WTC11 (cell line): ENCODE data around the gene ARSA. TPM values are rescaled to one million over a fixed set of nuclear protein-coding genes. Genes with fewer than 3 reads are reported as not detected.

Source experiments
- ATAC-seq: fragments of 200-7000 bp; cut with Tn5 transposase; 2 replicates; pipeline ENCODE4 v1.10.0; 2021; ENCODE audit warnings: mild to moderate bottlenecking, moderate library complexity
- CTCF ChIA-PET: fragments of 300-600 bp; sonication (Branson Sonifier 250); formaldehyde crosslinking; loops from one replicate; lab custom pipeline; 2021; ENCODE audit warnings: antibody characterized with exemption; lab: Charles Lee
- POLR2A ChIA-PET: fragments of 350-600 bp; sonication (Branson Sonifier 250); formaldehyde crosslinking; loops from one replicate; lab custom pipeline; 2021; ENCODE audit warnings: antibody characterized with exemption; lab: Charles Lee
- DNase-seq: peaks from one replicate; pipeline ENCODE4 v3.0.0; 2021; ENCODE audit warnings: low spot score
- H3K27ac Mint-ChIP-seq: 2 replicates; pipeline ENCODE4 v1.8.0; 2021; ENCODE audit warnings: mixed read lengths
- H3K27me3 Mint-ChIP-seq: 2 replicates; pipeline ENCODE4 v1.8.0; 2021; ENCODE audit warnings: low read depth, mild to moderate bottlenecking, moderate library complexity, mixed read lengths
- H3K36me3 Mint-ChIP-seq: 2 replicates; pipeline ENCODE4 v1.8.0; 2021; ENCODE audit warnings: mixed read lengths
- H3K4me1 Mint-ChIP-seq: 2 replicates; pipeline ENCODE4 v1.8.0; 2022; ENCODE audit warnings: mixed read lengths
- H3K4me3 Mint-ChIP-seq: 2 replicates; pipeline ENCODE4 v1.8.0; 2021; ENCODE audit warnings: mild to moderate bottlenecking, moderate library complexity, mixed read lengths
- H3K9me3 Mint-ChIP-seq: 2 replicates; pipeline ENCODE4 v1.8.0; 2021; ENCODE audit warnings: mixed read lengths
- AFF4 ChIP-seq: sonication (generic); formaldehyde crosslinking; IDR thresholded peaks from 2 replicates; pipeline ENCODE4 v1.8.1; 2023; ENCODE audit warnings: mild to moderate bottlenecking, missing genetic modification reagents, borderline replicate concordance
- ATF1 ChIP-seq: sonication (generic); formaldehyde crosslinking; IDR thresholded peaks from 2 replicates; pipeline ENCODE4 v1.8.1; 2023; ENCODE audit warnings: mild to moderate bottlenecking, moderate library complexity, missing genetic modification reagents
- ATF6 ChIP-seq: sonication (generic); formaldehyde crosslinking; IDR thresholded peaks from 2 replicates; pipeline ENCODE4 v1.8.1; 2023; ENCODE audit warnings: mild to moderate bottlenecking, missing genetic modification reagents
- CTCF ChIP-seq: fragments of 200-600 bp; IDR thresholded peaks from 2 replicates; pipeline ENCODE4 v1.8.0; 2022; ENCODE audit warnings: antibody characterized with exemption
- E2F5 ChIP-seq: sonication (generic); formaldehyde crosslinking; IDR thresholded peaks from 2 replicates; pipeline ENCODE4 v1.8.1; 2022; ENCODE audit warnings: mild to moderate bottlenecking, moderate library complexity, missing genetic modification reagents
- ELF4 ChIP-seq: sonication (generic); formaldehyde crosslinking; IDR thresholded peaks from 2 replicates; pipeline ENCODE4 v1.8.1; 2022; ENCODE audit warnings: low read depth, mild to moderate bottlenecking, moderate library complexity, missing genetic modification reagents
- EMX1 ChIP-seq: fragments of 250-450 bp; sonication (Bioruptor Pico); IDR thresholded peaks from 2 replicates; pipeline ENCODE4 v1.8.0; 2021; ENCODE audit warnings: mild to moderate bottlenecking
- GABPB1 ChIP-seq: sonication (generic); formaldehyde crosslinking; IDR thresholded peaks from 2 replicates; pipeline ENCODE4 v1.8.1; 2023; ENCODE audit warnings: mild to moderate bottlenecking, missing genetic modification reagents
- GTF2I ChIP-seq: fragments of 250-450 bp; sonication (Bioruptor Pico); conservative IDR thresholded peaks from 2 replicates; pipeline ENCODE4 v1.4.0; 2021; ENCODE audit warnings: mild to moderate bottlenecking
- HMGA2 ChIP-seq: fragments of 250-450 bp; sonication (Bioruptor Pico); IDR thresholded peaks from 2 replicates; pipeline ENCODE4 v1.4.0; 2021; ENCODE audit warnings: mild to moderate bottlenecking, moderate library complexity
- IRF1 ChIP-seq: sonication (generic); formaldehyde crosslinking; IDR thresholded peaks from 2 replicates; pipeline ENCODE4 v1.8.0; 2023; ENCODE audit warnings: missing genetic modification reagents
- IRF2 ChIP-seq: sonication (generic); formaldehyde crosslinking; IDR thresholded peaks from 2 replicates; pipeline ENCODE4 v1.8.0; 2022; ENCODE audit warnings: low read depth, missing genetic modification reagents, borderline replicate concordance
- JAZF1 ChIP-seq: fragments of 250-450 bp; sonication (Bioruptor Pico); IDR thresholded peaks from 2 replicates; pipeline ENCODE4 v1.9.0; 2021; ENCODE audit warnings: moderate library complexity, mild to moderate bottlenecking, inconsistent platforms
- JUN ChIP-seq: sonication (generic); formaldehyde crosslinking; IDR thresholded peaks from 2 replicates; pipeline ENCODE4 v1.8.0; 2023; ENCODE audit warnings: mild to moderate bottlenecking, missing genetic modification reagents
- KAT7 ChIP-seq: sonication (generic); formaldehyde crosslinking; IDR thresholded peaks from 2 replicates; pipeline ENCODE4 v1.8.1; 2023; ENCODE audit warnings: missing genetic modification reagents, mild to moderate bottlenecking, borderline replicate concordance
- MAX ChIP-seq: sonication (generic); formaldehyde crosslinking; IDR thresholded peaks from 2 replicates; pipeline ENCODE4 v1.8.0; 2022; ENCODE audit warnings: mild to moderate bottlenecking, missing genetic modification reagents
- TCF7 ChIP-seq: sonication (generic); formaldehyde crosslinking; IDR thresholded peaks from 2 replicates; pipeline ENCODE4 v1.8.0; 2022; ENCODE audit warnings: mild to moderate bottlenecking, low read depth, missing genetic modification reagents, moderate library complexity
- TP53 ChIP-seq: sonication (generic); formaldehyde crosslinking; IDR thresholded peaks from 2 replicates; pipeline ENCODE4 v1.8.1; 2023; ENCODE audit warnings: mild to moderate bottlenecking, missing genetic modification reagents
- USF1 ChIP-seq: sonication (generic); formaldehyde crosslinking; IDR thresholded peaks from 2 replicates; pipeline ENCODE4 v1.8.0; 2022; ENCODE audit warnings: mild to moderate bottlenecking, missing genetic modification reagents
- USF2 ChIP-seq: sonication (generic); formaldehyde crosslinking; IDR thresholded peaks from 2 replicates; pipeline ENCODE4 v1.8.1; 2023; ENCODE audit warnings: mild to moderate bottlenecking, missing genetic modification reagents, moderate library complexity
- ZNF219 ChIP-seq: sonication (generic); formaldehyde crosslinking; IDR thresholded peaks from 2 replicates; pipeline ENCODE4 v1.8.0; 2023; ENCODE audit warnings: missing genetic modification reagents, mild to moderate bottlenecking, borderline replicate concordance
- ZNF232 ChIP-seq: sonication (generic); formaldehyde crosslinking; IDR thresholded peaks from 2 replicates; pipeline ENCODE4 v1.8.0; 2022; ENCODE audit warnings: mild to moderate bottlenecking, missing genetic modification reagents
- ZNF263 ChIP-seq: sonication (generic); formaldehyde crosslinking; IDR thresholded peaks from 2 replicates; pipeline ENCODE4 v1.8.1; 2022; ENCODE audit warnings: low read depth, mild to moderate bottlenecking, moderate library complexity, missing genetic modification reagents
- ZNF416 ChIP-seq: fragments of 250-450 bp; sonication (Bioruptor Pico); IDR thresholded peaks from 2 replicates; pipeline ENCODE4 v1.9.0; 2021; ENCODE audit warnings: mild to moderate bottlenecking, inconsistent platforms
- ZNF671 ChIP-seq: fragments of 250-450 bp; sonication (Bioruptor Pico); IDR thresholded peaks from 2 replicates; pipeline ENCODE4 v1.8.0; 2021; ENCODE audit warnings: mild to moderate bottlenecking
- total RNA-seq: library from RNA; stranded (reverse); gene quantifications from 3 replicates; pipeline ENCODE4 v1.2.3, GENCODE V29; 2021

Gene ARSA
- total RNA-seq, 1 experiment from 2014 or later, result 18.8 TPM

- H3K27ac Mint-ChIP-seq, result peak within 1 kb of the TSS; percentile 87
- peaks cover 9% of the 10 kb centered on the region for H3K4me1 Mint-ChIP-seq
- no peaks in the 10 kb centered on the region for H3K9me3 Mint-ChIP-seq
- peaks cover 7% of the 10 kb centered on the region for H3K36me3 Mint-ChIP-seq
- peak; percentile 95 for ATAC-seq
- peaks cover 14% of the 10 kb centered on the region for H3K27me3 Mint-ChIP-seq
- CTCF ChIA-PET, result interaction anchor here (1.0 to 1.7 kb wide), 11 partner anchors 20 to 192 kb away, joined by 3 to 11 read pairs (median 5); partner anchors contain the start of genes SCO2 and SYCE3
- peak; percentile 99 for DNase-seq
- H3K4me3 Mint-ChIP-seq, result peak within 1 kb of the TSS; percentile 97
- POLR2A ChIA-PET, result interaction anchor here (1.0 to 1.4 kb wide), 3 partner anchors 19 to 75 kb away, joined by 3 to 6 read pairs (median 4); partner anchors contain the start of genes LMF2, NCAPH2 and SCO2
- TF ChIP-seq AFF4 (CRISPR knock-in tag) (no peak), E2F5 (CRISPR knock-in tag) (peak; percentile 54), TP53 (CRISPR knock-in tag) (no peak; the same call in 1 of the 2 replicates), ATF6 (CRISPR knock-in tag) (no peak), GABPB1 (peak; percentile 34; the same call in 1 of the 2 replicates), CTCF (no peak), MAX (CRISPR knock-in tag) (peak; percentile 63; the same call in 1 of the 2 replicates), ZNF232 (no peak), TCF7 (peak; percentile 84), ELF4 (no peak), ATF1 (CRISPR knock-in tag) (no peak), IRF2 (CRISPR knock-in tag) (no peak), JUN (CRISPR knock-in tag) (no peak), GTF2I (no peak), KAT7 (CRISPR knock-in tag) (no peak), EMX1 (CRISPR knock-in tag) (no peak), ZNF416 (0 out of 2 replicates have a peak, but pooled peaks have one; percentile 59), ZNF219 (CRISPR knock-in tag) (no peak), USF2 (no peak), ZNF263 (CRISPR knock-in tag) (no peak), USF1 (CRISPR knock-in tag) (no peak), IRF1 (CRISPR knock-in tag) (no peak), HMGA2 (CRISPR knock-in tag) (no peak), JAZF1 (CRISPR knock-in tag) (no peak), ZNF671 (no peak)
Observed at GRCh38 chr22:50582493-50583293, 45.3 kb downstream of the ARSA start, which contains the start of gene CHKB. Gene CHKB (minus strand): TSS chr22:50582849. CDS start chr22:50582781, 68 bp downstream.
